GM12878 (cell line): Measurements from ENCODE around the gene CNTNAP2. TPM values are rescaled to one million over a fixed set of nuclear protein-coding genes. Genes with fewer than 3 reads are reported as not detected.

Experiments
- ATAC-seq: fragments of 200-7000 bp; cut with Tn5 transposase; 3 replicates; pipeline ENCODE4 v1.9.1; 2020; ENCODE audit warnings: mild to moderate bottlenecking, moderate library complexity
- BruUV-seq: library from RNA; stranded (reverse); fragments of 400-500 nt; replicated peaks from 2 replicates; lab custom pipeline; 2021; lab: Mats Ljungman, UMichigan
- CTCF ChIA-PET: fragments of 300-600 bp; sonication (Branson Sonifier 250); formaldehyde crosslinking; extraction: SDS; loops from one replicate; lab custom pipeline; 2021; ENCODE audit warnings: inconsistent platforms; lab: Yijun Ruan, JAX
- POLR2A ChIA-PET: fragments of 350-600 bp; formaldehyde crosslinking; extraction: SDS; loops from one replicate; lab custom pipeline; 2021; ENCODE audit warnings: inconsistent platforms; lab: Charles Lee
- RAD21 ChIA-PET: fragments of 300-600 bp; sonication (Branson Sonifier 250); formaldehyde crosslinking; loops from one replicate; lab custom pipeline; 2023; ENCODE audit warnings: antibody characterized with exemption; ENCODE audit not compliant: unreplicated experiment; lab: Charles Lee
- SMC1A ChIA-PET: fragments of 300-600 bp; sonication (Branson Sonifier 250); formaldehyde crosslinking; loops from one replicate; lab custom pipeline; 2023; ENCODE audit not compliant: unreplicated experiment, uncharacterized antibody; lab: Charles Lee
- DNase-seq: peaks from one replicate; pipeline ENCODE4 v3.0.0-alpha.2; 2011; ENCODE audit warnings: low read depth, low spot score
- FAIRE-seq: peaks from 3 replicates; lab custom pipeline; 2011; peaks lifted over from hg19 to GRCh38; lab: Jason Lieb, UNC
- H2AFZ ChIP-seq: 2 replicates; pipeline ENCODE4 v1.6.0; 2011; ENCODE audit warnings: low read depth, low read length, control low read depth; ENCODE audit not compliant: control insufficient read depth
- H3K27ac ChIP-seq: 2 replicates; pipeline ENCODE4 v1.5.1; 2011; ENCODE audit warnings: control low read depth; ENCODE audit not compliant: control insufficient read depth, insufficient read depth
- H3K27me3 ChIP-seq, 2 experiments: replicated peaks in 1 of 2; 2 replicates each; pipeline versions ENCODE4 v1.6.0 to v1.6.1; 2011; ENCODE audit warnings: low read length in 1 of 2; ENCODE audit not compliant: control insufficient read depth in 2 of 2, insufficient read depth in 2 of 2
- H3K36me3 ChIP-seq, 2 experiments: 2 replicates each; pipeline ENCODE4 v1.5.1; 2011; ENCODE audit warnings: low read length in 1 of 2; ENCODE audit not compliant: control insufficient read depth in 2 of 2, insufficient read depth in 2 of 2
- H3K4me1 ChIP-seq: 2 replicates; pipeline ENCODE4 v1.6.1; 2011; ENCODE audit warnings: mild to moderate bottlenecking, low read length, moderate library complexity, mixed read lengths; ENCODE audit not compliant: control insufficient read depth, insufficient read depth
- H3K4me2 ChIP-seq: 2 replicates; pipeline ENCODE4 v1.6.0; 2011; ENCODE audit warnings: control low read depth; ENCODE audit not compliant: control insufficient read depth, insufficient read depth
- H3K4me3 ChIP-seq: fragments of 200-600 bp; sonication (generic); 2 replicates; pipeline ENCODE4 v1.5.1; 2016
- H3K79me2 ChIP-seq: 2 replicates; pipeline ENCODE4 v1.6.0; 2011; ENCODE audit warnings: low read length; ENCODE audit not compliant: control insufficient read depth, insufficient read depth
- H3K9ac ChIP-seq: 2 replicates; pipeline ENCODE4 v1.8.0; 2011; ENCODE audit warnings: low read length, control low read depth, mixed read lengths; ENCODE audit not compliant: control insufficient read depth, insufficient read depth
- H3K9me3 ChIP-seq: replicated peaks from 3 replicates; pipeline ENCODE4 v1.5.1; 2011; ENCODE audit warnings: mild to moderate bottlenecking, low read length; ENCODE audit not compliant: control insufficient read depth, insufficient read depth
- H4K20me1 ChIP-seq: 2 replicates; pipeline ENCODE4 v1.6.0; 2011; ENCODE audit not compliant: control insufficient read depth, insufficient read depth
- BACH1 ChIP-seq: fragments of 450-650 bp; IDR thresholded peaks from 2 replicates; pipeline ENCODE4 v1.6.1; 2017; ENCODE audit warnings: mild to moderate bottlenecking, borderline replicate concordance
- CBX5 ChIP-seq: sonication (generic); IDR thresholded peaks from 2 replicates; pipeline ENCODE4 v1.6.1; 2016; ENCODE audit warnings: low read depth, moderate library complexity, mild to moderate bottlenecking, inconsistent platforms
- DPF2 ChIP-seq: fragments of 450-650 bp; IDR thresholded peaks from 2 replicates; pipeline ENCODE4 v1.6.1; 2017; ENCODE audit warnings: mild to moderate bottlenecking
- ELK1 ChIP-seq: IDR thresholded peaks from 2 replicates; pipeline ENCODE4 v1.6.1; 2012; ENCODE audit warnings: low read depth, low read length, improper control_type of control experiment
- EP300 ChIP-seq, 2 experiments: fragments of 150-350 bp in 1 of 2; IDR thresholded peaks; 2 replicates each; pipeline ENCODE4 v1.6.1; 2011 to 2012; ENCODE audit warnings: low read depth in 2 of 2, low read length in 2 of 2, borderline replicate concordance in 1 of 2, improper control_type of control experiment in 1 of 2, inconsistent platforms in 1 of 2; ENCODE audit not compliant: control insufficient read depth in 1 of 2
- GABPA ChIP-seq: IDR thresholded peaks from 2 replicates; pipeline ENCODE4 v1.6.1; 2014; ENCODE audit warnings: antibody characterized with exemption, low read depth, mild to moderate bottlenecking, inconsistent platforms
- IKZF1 ChIP-seq: fragments of 450-650 bp; conservative IDR thresholded peaks from 2 replicates; pipeline ENCODE4 v1.6.1; 2017; ENCODE audit warnings: antibody characterized with exemption, mild to moderate bottlenecking
- IKZF2 ChIP-seq, 2 experiments: fragments of 450-650 bp; IDR thresholded peaks; 2 replicates each; pipeline ENCODE4 v1.6.1; 2017; ENCODE audit warnings: mild to moderate bottlenecking in 2 of 2, moderate library complexity in 2 of 2
- IRF3 ChIP-seq: fragments of 450-650 bp; IDR thresholded peaks from 2 replicates; pipeline ENCODE4 v1.6.1; 2014; ENCODE audit warnings: mild to moderate bottlenecking
- NFYB ChIP-seq: IDR thresholded peaks from 2 replicates; pipeline ENCODE4 v1.6.1; 2011; ENCODE audit warnings: low read depth, mild to moderate bottlenecking, low read length, improper control_type of control experiment, moderate library complexity; ENCODE audit not compliant: insufficient read depth
- PML ChIP-seq: IDR thresholded peaks from 2 replicates; pipeline ENCODE4 v1.6.1; 2012; ENCODE audit warnings: low read length, inconsistent platforms
- POU2F2 ChIP-seq: IDR thresholded peaks from 3 replicates; pipeline ENCODE4 v1.6.1; 2011; ENCODE audit warnings: low read depth, mild to moderate bottlenecking, low read length, borderline replicate concordance
- SRF ChIP-seq, 2 experiments: IDR thresholded peaks; 2 replicates each; pipeline ENCODE4 v1.6.1; 2011; ENCODE audit warnings: low read depth in 2 of 2, low read length in 2 of 2, mild to moderate bottlenecking in 1 of 2, moderate library complexity in 1 of 2
- TAF1 ChIP-seq: IDR thresholded peaks from 2 replicates; pipeline ENCODE4 v1.6.1; 2011; ENCODE audit warnings: mild to moderate bottlenecking, low read depth, low read length, borderline replicate concordance
- YBX1 ChIP-seq: fragments of 450-650 bp; IDR thresholded peaks from 2 replicates; pipeline ENCODE4 v1.6.1; 2016; ENCODE audit warnings: antibody characterized with exemption
- ZNF622 ChIP-seq: fragments of 450-650 bp; IDR thresholded peaks from 2 replicates; pipeline ENCODE4 v1.6.1; 2017; ENCODE audit warnings: mild to moderate bottlenecking, inconsistent platforms
- WGBS: methylation state at CpG from one replicate; pipeline ENCODE4 v1.1.6; 2016; ENCODE audit warnings: low lambda C conversion rate; ENCODE audit not compliant: insufficient replicate concordance, insufficient coverage; ENCODE audit errors: missing lambda C conversion rate; 5-methylcytosine and 5-hydroxymethylcytosine counted together
- in situ Hi-C: fragments of 300-500 bp; cut with MboI; formaldehyde crosslinking; loops from 9 replicates; pipeline ENCODE4 v1.14.3; 2018; ENCODE audit warnings: mixed read lengths
- intact Hi-C: fragments of 100-400 bp; cut with micrococcal nuclease; formaldehyde crosslinking; loops from one replicate; pipeline ENCODE4 v1.14.2; 2022; ENCODE audit not compliant: unreplicated experiment
- polyA plus RNA-seq, 11 experiments: library from polyadenylated mRNA; depleted of rRNA in 4 of 11; unstranded in 6 of 11; stranded (reverse) in 5 of 11; fragments of >200 nt; fragmentation: Nextera tagmentation in 4 of 11; fragmentation: Illumina TruSeq in 1 of 11; extraction: Ambion mirVana in 4 of 11; extraction: Trizol in 1 of 11; gene quantifications; 1 replicate in 1 of 11; 2 replicates in 10 of 11; pipeline versions ENCODE4 v1.2.1 to v1.2.3, GENCODE V29; 2011 to 2016; ENCODE audit warnings: inconsistent platforms in 2 of 11, missing spikeins in 2 of 11, low read depth in 1 of 11
- total RNA-seq, 4 experiments: library from RNA; depleted of rRNA in 3 of 4; stranded (reverse); fragments of >200 nt in 3 of 4; fragmentation: Illumina TruSeq in 1 of 4; extraction: Trizol in 1 of 4; gene quantifications; 2 replicates each; pipeline versions ENCODE4 v1.2.1 to v1.2.3, GENCODE V29; 2013 to 2021
- TF ChIP-seq, protein P1 (sequence below): IDR thresholded peaks from 2 replicates; pipeline ENCODE4 v1.6.1; 2012; ENCODE audit warnings: improper control_type of control experiment, low read depth, low read length; ENCODE audit not compliant: insufficient replicate concordance

Gene CNTNAP2
- total and polyA plus RNA-seq, 10 of the 15 experiments (the other 5 are each of a cell fraction or from before 2014, with no cell fraction given), result 0.03 to 0.08 (median 0.03) TPM; not detected in 7

- in situ Hi-C loops (no loop called here), intact Hi-C loops (no loop called here)
- Histone ChIP-seq H3K9ac (no peak overlapping the region), H3K9me3 (no peaks in the 10 kb centered on the region; the same call in 2 of the 3 replicates), H3K4me3 (no peak overlapping the region), H2AFZ (no peak overlapping the region), H3K27me3 (no peaks in the 10 kb centered on the region), H3K4me2 (no peak overlapping the region), H3K79me2 (no peaks in the 10 kb centered on the region), H4K20me1 (no peaks in the 10 kb centered on the region), H3K27ac (no peak overlapping the region), H3K4me1 (no peaks in the 10 kb centered on the region), H3K36me3 (no peaks in the 10 kb centered on the region)
- POLR2A ChIA-PET, result no interaction called here
- CTCF ChIA-PET, result no interaction called here
- ATAC-seq (no peak), DNase-seq (no peak), FAIRE-seq (no peak)
- SMC1A ChIA-PET, result no interaction called here
- 58% methylated on average over 8 of the region's 8 CpGs for WGBS
- RAD21 ChIA-PET, result no interaction called here
- BruUV-seq, result no TSS peak
- TF ChIP-seq IKZF1, result no peak
- TF ChIP-seq BACH1, result no peak
- TF ChIP-seq, protein P1, sequence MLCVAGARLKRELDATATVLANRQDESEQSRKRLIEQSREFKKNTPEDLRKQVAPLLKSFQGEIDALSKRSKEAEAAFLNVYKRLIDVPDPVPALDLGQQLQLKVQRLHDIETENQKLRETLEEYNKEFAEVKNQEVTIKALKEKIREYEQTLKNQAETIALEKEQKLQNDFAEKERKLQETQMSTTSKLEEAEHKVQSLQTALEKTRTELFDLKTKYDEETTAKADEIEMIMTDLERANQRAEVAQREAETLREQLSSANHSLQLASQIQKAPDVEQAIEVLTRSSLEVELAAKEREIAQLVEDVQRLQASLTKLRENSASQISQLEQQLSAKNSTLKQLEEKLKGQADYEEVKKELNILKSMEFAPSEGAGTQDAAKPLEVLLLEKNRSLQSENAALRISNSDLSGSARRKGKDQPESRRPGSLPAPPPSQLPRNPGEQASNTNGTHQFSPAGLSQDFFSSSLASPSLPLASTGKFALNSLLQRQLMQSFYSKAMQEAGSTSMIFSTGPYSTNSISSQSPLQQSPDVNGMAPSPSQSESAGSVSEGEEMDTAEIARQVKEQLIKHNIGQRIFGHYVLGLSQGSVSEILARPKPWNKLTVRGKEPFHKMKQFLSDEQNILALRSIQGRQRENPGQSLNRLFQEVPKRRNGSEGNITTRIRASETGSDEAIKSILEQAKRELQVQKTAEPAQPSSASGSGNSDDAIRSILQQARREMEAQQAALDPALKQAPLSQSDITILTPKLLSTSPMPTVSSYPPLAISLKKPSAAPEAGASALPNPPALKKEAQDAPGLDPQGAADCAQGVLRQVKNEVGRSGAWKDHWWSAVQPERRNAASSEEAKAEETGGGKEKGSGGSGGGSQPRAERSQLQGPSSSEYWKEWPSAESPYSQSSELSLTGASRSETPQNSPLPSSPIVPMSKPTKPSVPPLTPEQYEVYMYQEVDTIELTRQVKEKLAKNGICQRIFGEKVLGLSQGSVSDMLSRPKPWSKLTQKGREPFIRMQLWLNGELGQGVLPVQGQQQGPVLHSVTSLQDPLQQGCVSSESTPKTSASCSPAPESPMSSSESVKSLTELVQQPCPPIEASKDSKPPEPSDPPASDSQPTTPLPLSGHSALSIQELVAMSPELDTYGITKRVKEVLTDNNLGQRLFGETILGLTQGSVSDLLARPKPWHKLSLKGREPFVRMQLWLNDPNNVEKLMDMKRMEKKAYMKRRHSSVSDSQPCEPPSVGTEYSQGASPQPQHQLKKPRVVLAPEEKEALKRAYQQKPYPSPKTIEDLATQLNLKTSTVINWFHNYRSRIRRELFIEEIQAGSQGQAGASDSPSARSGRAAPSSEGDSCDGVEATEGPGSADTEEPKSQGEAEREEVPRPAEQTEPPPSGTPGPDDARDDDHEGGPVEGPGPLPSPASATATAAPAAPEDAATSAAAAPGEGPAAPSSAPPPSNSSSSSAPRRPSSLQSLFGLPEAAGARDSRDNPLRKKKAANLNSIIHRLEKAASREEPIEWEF, result no peak
- no peak for TF ChIP-seq NFYB
- TF ChIP-seq SRF (IDR thresholded peaks at IDR 0.05; ENCODE audit: low read depth in 2 of 2, low read length in 2 of 2), result no peak
- no peak for TF ChIP-seq GABPA
- TF ChIP-seq TAF1, result no peak
- no peak for TF ChIP-seq DPF2
- no peak for TF ChIP-seq POU2F2
- no peak for TF ChIP-seq CBX5
- TF ChIP-seq IKZF2 (IDR thresholded peaks at IDR 0.05), result no peak
- no peak for TF ChIP-seq IRF3
- no peak for TF ChIP-seq PML
- TF ChIP-seq EP300 (IDR thresholded peaks at IDR 0.05; ENCODE audit: borderline replicate concordance in 1 of 2, control insufficient read depth in 1 of 2, low read depth in 2 of 2, low read length in 2 of 2), result no peak
- no peak for TF ChIP-seq ELK1
- TF ChIP-seq ZNF622, result no peak
- TF ChIP-seq YBX1, result no peak
Measured at GRCh38 chr7:148382596-148382995, 2266.0 kb downstream of the CNTNAP2 start.
